ENCODE results near the gene SIRPA. TPM values are rescaled to one million over a fixed set of nuclear protein-coding genes. Genes with fewer than 3 reads are reported as not detected.

The SIRPA gene
- total RNA-seq, 1 experiment from 2014 or later = 6.0 TPM

- Histone ChIP-seq H4K5ac (ENCODE audit: insufficient read length, low read depth, low read length) (no peak overlapping the region), H3K27ac (ENCODE audit: insufficient read length, low read depth, low read length) (no peak overlapping the region), H3K27me3 (ENCODE audit: insufficient read depth, low read length) (no peaks in the 10 kb centered on the region), H3K79me1 (ENCODE audit: insufficient read depth, low read depth, low read length, poor library complexity, severe bottlenecking) (no peaks in the 10 kb centered on the region), H2AK5ac (ENCODE audit: insufficient read length, low read length) (no peak overlapping the region), H2BK12ac (ENCODE audit: insufficient read length, low read depth, low read length) (no peak overlapping the region), H3K56ac (ENCODE audit: insufficient read length, low read depth, low read length) (no peak overlapping the region), H3K4ac (ENCODE audit: low read depth, low read length) (no peak overlapping the region), H4K8ac (replicated peaks; ENCODE audit: insufficient read length, low read depth, low read length) (no peak overlapping the region), H3K18ac (ENCODE audit: insufficient read length, low read depth, low read length) (no peak overlapping the region), H3K4me2 (ENCODE audit: insufficient read depth, insufficient read length, low read length) (no peak overlapping the region), H3K23ac (ENCODE audit: insufficient read length, low read depth, low read length) (no peak overlapping the region), H4K20me1 (ENCODE audit: control insufficient read depth, insufficient read depth, insufficient read length) (no peaks in the 10 kb centered on the region), H3K4me1 (ENCODE audit: insufficient read depth, low read length) (peaks cover 4% of the 10 kb centered on the region; the same call in 1 of the 2 replicates), H2BK120ac (ENCODE audit: low read depth, low read length, poor library complexity, severe bottlenecking) (no peak overlapping the region), H3K9me3 (ENCODE audit: control insufficient read depth, low read depth, low read length) (no peaks in the 10 kb centered on the region), H2BK15ac (ENCODE audit: low read depth, low read length) (no peak overlapping the region), H3K14ac (ENCODE audit: insufficient read depth, low read length) (no peak overlapping the region), H3K9ac (ENCODE audit: extremely low read depth, insufficient read length, low read length) (no peak overlapping the region), H4K91ac (ENCODE audit: insufficient read length, low read depth, low read length) (no peak overlapping the region), H2BK5ac (ENCODE audit: insufficient read length, low read length) (no peak overlapping the region), H2AFZ (ENCODE audit: low read length) (no peak overlapping the region), H3K23me2 (ENCODE audit: insufficient read length, low read depth, low read length, poor library complexity, severe bottlenecking) (no peaks in the 10 kb centered on the region), H3K79me2 (ENCODE audit: insufficient read depth, low read length) (no peaks in the 10 kb centered on the region), H3T11ph (ENCODE audit: low read length) (no peak overlapping the region), H2BK20ac (ENCODE audit: low read depth, low read length, poor library complexity, severe bottlenecking) (no peak overlapping the region)
- Mint-ChIP-seq H3K9me3 (no peaks in the 10 kb centered on the region; a peak in 1 of 5 replicates), H3K36me3 (ENCODE audit: insufficient read depth in 1 of 3, low read depth in 3 of 3) (peaks cover 3 to 4% (median 4%) of the 10 kb centered on the region in 3 experiments; a peak in 6 of 7 replicates), H3K27ac (no peak overlapping the region), H3K27me3 (ENCODE audit: low read depth) (peaks cover 4% of the 10 kb centered on the region), H3K4me1 (peaks cover 29 to 36% of the 10 kb centered on the region in 2 experiments), H3K4me3 (no peak overlapping the region)
- DNase-seq = no peak
- no peak for TF ChIP-seq CTCF (conservative IDR thresholded peaks at IDR 0.05)
- no CpG with 5 or more reads among the region's 5 CpGs for WGBS (ENCODE audit: extremely low coverage, insufficient read length, low lambda C conversion rate)
These were observed 31.0 kb downstream of the SIRPA start for GRCh38 chr20:1926237-1926636.

Data from H9 (cell line).